GM23338 (cell line): ENCODE data around the gene NCOA4. TPM values are rescaled to one million over a fixed set of nuclear protein-coding genes. Genes with fewer than 3 reads are reported as not detected.

Source experiments
- ATAC-seq: fragments of 200-7000 bp; cut with Tn5 transposase; 3 replicates; pipeline ENCODE4 v1.9.1; 2020
- DNase-seq: peaks from one replicate; pipeline ENCODE4 v3.0.0-alpha.2; 2015; ENCODE audit warnings: low spot score
- H2AFZ ChIP-seq: fragments of 200-600 bp; sonication (generic); 2 replicates; pipeline ENCODE4 v1.8.0; 2016; ENCODE audit warnings: antibody characterized with exemption, mild to moderate bottlenecking, moderate library complexity
- H3F3A ChIP-seq: fragments of 200-600 bp; sonication (generic); replicated peaks from 2 replicates; pipeline ENCODE4 v1.8.0; 2017; ENCODE audit warnings: antibody characterized with exemption, mixed run types, low read depth
- H3K27ac ChIP-seq: fragments of 200-600 bp; sonication (generic); 2 replicates; pipeline ENCODE4 v1.6.1; 2016; ENCODE audit warnings: low read depth
- H3K27me3 ChIP-seq: fragments of 200-600 bp; sonication (generic); 2 replicates; pipeline ENCODE4 v1.8.0; 2016; ENCODE audit warnings: mild to moderate bottlenecking, mixed run types, moderate library complexity; ENCODE audit not compliant: insufficient read depth
- H3K36me3 ChIP-seq: fragments of 200-600 bp; sonication (generic); 2 replicates; pipeline ENCODE4 v1.8.0; 2016; ENCODE audit warnings: mild to moderate bottlenecking; ENCODE audit not compliant: insufficient read depth
- H3K4me1 ChIP-seq: fragments of 200-600 bp; sonication (generic); 2 replicates; pipeline ENCODE4 v1.8.0; 2016; ENCODE audit warnings: mild to moderate bottlenecking, moderate library complexity; ENCODE audit not compliant: insufficient read depth
- H3K4me2 ChIP-seq: fragments of 200-600 bp; sonication (generic); 2 replicates; pipeline ENCODE4 v1.7.1; 2017; ENCODE audit warnings: mixed run types
- H3K4me3 ChIP-seq: fragments of 200-600 bp; sonication (generic); 2 replicates; pipeline ENCODE4 v1.6.1; 2016; ENCODE audit warnings: mixed run types
- H3K79me2 ChIP-seq: fragments of 200-600 bp; sonication (generic); replicated peaks from 2 replicates; pipeline ENCODE4 v1.8.0; 2017; ENCODE audit warnings: mild to moderate bottlenecking; ENCODE audit not compliant: insufficient read depth
- H3K9me2 ChIP-seq: fragments of 200-600 bp; sonication (generic); 2 replicates; pipeline ENCODE4 v1.8.0; 2017; ENCODE audit not compliant: insufficient read depth
- H4K20me1 ChIP-seq: fragments of 200-600 bp; sonication (generic); replicated peaks from 2 replicates; pipeline ENCODE4 v1.8.0; 2017; ENCODE audit warnings: mild to moderate bottlenecking; ENCODE audit not compliant: insufficient read depth
- H3K27ac Mint-ChIP-seq: 2 replicates; pipeline ENCODE4 v1.8.0; 2020; ENCODE audit warnings: inconsistent platforms, mild to moderate bottlenecking, moderate library complexity, mixed read lengths
- H3K27me3 Mint-ChIP-seq: 3 replicates; pipeline ENCODE4 v1.8.0; 2022; ENCODE audit warnings: low read depth, mild to moderate bottlenecking, moderate library complexity, mixed read lengths, inconsistent platforms; ENCODE audit not compliant: insufficient read depth, poor library complexity
- H3K36me3 Mint-ChIP-seq: 3 replicates; pipeline ENCODE4 v1.8.0; 2021; ENCODE audit warnings: low read depth, mild to moderate bottlenecking, inconsistent platforms, moderate library complexity, mixed read lengths
- H3K4me1 Mint-ChIP-seq: 3 replicates; pipeline ENCODE4 v1.8.0; 2020; ENCODE audit warnings: mild to moderate bottlenecking, inconsistent platforms, mixed read lengths
- H3K4me3 Mint-ChIP-seq: 3 replicates; pipeline ENCODE4 v1.8.0; 2021; ENCODE audit warnings: moderate library complexity, mild to moderate bottlenecking, inconsistent platforms, mixed read lengths
- H3K9me3 Mint-ChIP-seq: 3 replicates; pipeline ENCODE4 v1.8.0; 2020; ENCODE audit warnings: moderate library complexity, mild to moderate bottlenecking, inconsistent platforms, mixed read lengths
- CREB1 ChIP-seq: fragments of 250-450 bp; sonication (Bioruptor Pico); IDR thresholded peaks from 2 replicates; pipeline ENCODE4 v1.5.0; 2020; ENCODE audit warnings: low read depth, mild to moderate bottlenecking, moderate library complexity
- EZH2 ChIP-seq: fragments of 200-600 bp; sonication (generic); IDR thresholded peaks from one replicate; pipeline ENCODE4 v1.8.0; 2017; ENCODE audit warnings: antibody characterized with exemption, mild to moderate bottlenecking, low read depth; ENCODE audit not compliant: unreplicated experiment
- EZH2phosphoT487 ChIP-seq: fragments of 200-600 bp; sonication (generic); IDR thresholded peaks from one replicate; pipeline ENCODE4 v1.8.1; 2018; ENCODE audit warnings: antibody characterized with exemption; ENCODE audit not compliant: unreplicated experiment
- JUNB ChIP-seq: IDR thresholded peaks from one replicate; pipeline ENCODE4 v1.6.1; 2016; ENCODE audit warnings: antibody characterized with exemption; ENCODE audit not compliant: unreplicated experiment
- NANOG ChIP-seq: IDR thresholded peaks from 2 replicates; pipeline ENCODE4 v1.6.1; 2016; ENCODE audit warnings: antibody characterized with exemption, borderline replicate concordance
- POLR2AphosphoS5 ChIP-seq: IDR thresholded peaks from 2 replicates; pipeline ENCODE4 v1.6.1; 2016; ENCODE audit warnings: antibody characterized with exemption, low read depth
- STAT1 ChIP-seq: IDR thresholded peaks from one replicate; pipeline ENCODE4 v1.6.1; 2016; ENCODE audit warnings: antibody characterized with exemption; ENCODE audit not compliant: unreplicated experiment
- ZNF114 ChIP-seq: fragments of 250-450 bp; sonication (Bioruptor Pico); IDR thresholded peaks from 2 replicates; pipeline ENCODE4 v1.5.0; 2020; ENCODE audit warnings: mild to moderate bottlenecking, moderate library complexity
- ZNF331 ChIP-seq: fragments of 250-450 bp; sonication (Bioruptor Pico); IDR thresholded peaks from 2 replicates; pipeline ENCODE4 v1.5.0; 2020; ENCODE audit warnings: low read depth, mild to moderate bottlenecking, moderate library complexity
- polyA plus RNA-seq: library from polyadenylated mRNA; unstranded; fragments of >200 nt; fragmentation: Nextera tagmentation; extraction: Ambion mirVana; gene quantifications from 2 replicates; pipeline ENCODE4 v1.2.1, GENCODE V29; 2016
- total RNA-seq: library from RNA; depleted of rRNA; stranded (reverse); fragments of >200 nt; shearing (Covaris generic); gene quantifications from 2 replicates; pipeline ENCODE4 v1.2.3, GENCODE V29; 2014
- TF ChIP-seq, protein P1 (sequence below): IDR thresholded peaks from one replicate; pipeline ENCODE4 v1.6.1; 2018; ENCODE audit warnings: antibody characterized with exemption; ENCODE audit not compliant: unreplicated experiment
- TF ChIP-seq, protein P2 (sequence below): IDR thresholded peaks from 2 replicates; pipeline ENCODE4 v1.6.1; 2016; ENCODE audit warnings: antibody characterized with exemption
- TF ChIP-seq, protein P3 (sequence below): fragments of 250-450 bp; sonication (Bioruptor Pico); IDR thresholded peaks from 2 replicates; pipeline ENCODE4 v1.5.0; 2020; ENCODE audit warnings: mild to moderate bottlenecking, moderate library complexity
- TF ChIP-seq, protein P4 (sequence below), 2 experiments: fragments of 200-600 bp in 1 of 2; sonication (generic) in 1 of 2; conservative IDR thresholded peaks; 2 replicates each; pipeline versions ENCODE4 v1.5.1 to v1.6.1; 2016 to 2017; ENCODE audit warnings: antibody characterized with exemption in 2 of 2, low read depth in 2 of 2, mild to moderate bottlenecking in 2 of 2, moderate library complexity in 1 of 2

NCOA4 gene
- total and polyA plus RNA-seq, 2 experiments from 2014 or later: 24.9 to 76.9 TPM

DNA sequence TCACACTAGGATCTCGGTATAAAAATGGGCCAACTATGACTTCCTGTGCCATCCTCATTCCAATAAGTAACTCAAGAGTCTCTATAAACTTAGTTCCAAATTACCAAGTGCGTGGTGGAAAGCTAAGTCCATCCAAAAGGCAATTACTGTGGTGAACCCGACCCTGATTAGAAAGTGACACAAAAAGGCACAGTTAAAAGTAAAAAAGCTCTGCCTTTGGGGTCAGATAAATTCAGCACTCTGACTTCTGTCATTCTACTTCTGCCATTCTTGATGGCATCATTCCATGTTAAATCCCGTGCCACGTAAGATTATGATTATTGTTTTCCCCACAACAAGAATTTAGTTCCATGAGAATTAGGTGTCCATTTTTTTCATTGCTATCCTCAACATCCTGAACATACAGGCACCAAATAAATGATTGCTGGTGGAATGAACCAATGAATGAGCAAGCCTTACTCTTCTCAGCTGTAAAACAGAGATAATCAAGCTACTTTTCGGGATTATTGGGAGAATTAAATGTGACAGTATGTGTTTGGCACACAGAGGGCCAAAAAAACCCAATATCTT lies 877 bp downstream of the NCOA4 start:
- H3K36me3 Mint-ChIP-seq: no peaks in the 10 kb centered on the region; the same call in 2 of the 3 replicates
- ATAC-seq (no peak), DNase-seq (no peak)
- Histone ChIP-seq H2AFZ (peak overlapping the region; percentile 86; the same call in 1 of the 2 replicates), H3K9me2 (no peaks in the 10 kb centered on the region), H4K20me1 (peaks cover 21% of the 10 kb centered on the region), H3K27ac (no peak overlapping the region), H3K4me1 (peaks cover 10% of the 10 kb centered on the region), H3F3A (no peaks in the 10 kb centered on the region), H3K4me2 (peak overlapping the region; percentile 98), H3K36me3 (no peaks in the 10 kb centered on the region), H3K4me3 (peak overlapping the region; percentile 92), H3K79me2 (peaks cover 49% of the 10 kb centered on the region), H3K27me3 (no peaks in the 10 kb centered on the region)
- H3K4me1 Mint-ChIP-seq: peaks cover 18% of the 10 kb centered on the region
- TF ChIP-seq NANOG (no peak), EZH2 (no peak), ZNF114 (CRISPR knock-in tag) (no peak), STAT1 (no peak), ZNF331 (CRISPR knock-in tag) (no peak), EZH2phosphoT487 (no peak), POLR2AphosphoS5 (no peak), CREB1 (no peak), JUNB (no peak)
- TF ChIP-seq, protein P1, sequence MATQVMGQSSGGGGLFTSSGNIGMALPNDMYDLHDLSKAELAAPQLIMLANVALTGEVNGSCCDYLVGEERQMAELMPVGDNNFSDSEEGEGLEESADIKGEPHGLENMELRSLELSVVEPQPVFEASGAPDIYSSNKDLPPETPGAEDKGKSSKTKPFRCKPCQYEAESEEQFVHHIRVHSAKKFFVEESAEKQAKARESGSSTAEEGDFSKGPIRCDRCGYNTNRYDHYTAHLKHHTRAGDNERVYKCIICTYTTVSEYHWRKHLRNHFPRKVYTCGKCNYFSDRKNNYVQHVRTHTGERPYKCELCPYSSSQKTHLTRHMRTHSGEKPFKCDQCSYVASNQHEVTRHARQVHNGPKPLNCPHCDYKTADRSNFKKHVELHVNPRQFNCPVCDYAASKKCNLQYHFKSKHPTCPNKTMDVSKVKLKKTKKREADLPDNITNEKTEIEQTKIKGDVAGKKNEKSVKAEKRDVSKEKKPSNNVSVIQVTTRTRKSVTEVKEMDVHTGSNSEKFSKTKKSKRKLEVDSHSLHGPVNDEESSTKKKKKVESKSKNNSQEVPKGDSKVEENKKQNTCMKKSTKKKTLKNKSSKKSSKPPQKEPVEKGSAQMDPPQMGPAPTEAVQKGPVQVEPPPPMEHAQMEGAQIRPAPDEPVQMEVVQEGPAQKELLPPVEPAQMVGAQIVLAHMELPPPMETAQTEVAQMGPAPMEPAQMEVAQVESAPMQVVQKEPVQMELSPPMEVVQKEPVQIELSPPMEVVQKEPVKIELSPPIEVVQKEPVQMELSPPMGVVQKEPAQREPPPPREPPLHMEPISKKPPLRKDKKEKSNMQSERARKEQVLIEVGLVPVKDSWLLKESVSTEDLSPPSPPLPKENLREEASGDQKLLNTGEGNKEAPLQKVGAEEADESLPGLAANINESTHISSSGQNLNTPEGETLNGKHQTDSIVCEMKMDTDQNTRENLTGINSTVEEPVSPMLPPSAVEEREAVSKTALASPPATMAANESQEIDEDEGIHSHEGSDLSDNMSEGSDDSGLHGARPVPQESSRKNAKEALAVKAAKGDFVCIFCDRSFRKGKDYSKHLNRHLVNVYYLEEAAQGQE: no peak
- TF ChIP-seq, protein P2, sequence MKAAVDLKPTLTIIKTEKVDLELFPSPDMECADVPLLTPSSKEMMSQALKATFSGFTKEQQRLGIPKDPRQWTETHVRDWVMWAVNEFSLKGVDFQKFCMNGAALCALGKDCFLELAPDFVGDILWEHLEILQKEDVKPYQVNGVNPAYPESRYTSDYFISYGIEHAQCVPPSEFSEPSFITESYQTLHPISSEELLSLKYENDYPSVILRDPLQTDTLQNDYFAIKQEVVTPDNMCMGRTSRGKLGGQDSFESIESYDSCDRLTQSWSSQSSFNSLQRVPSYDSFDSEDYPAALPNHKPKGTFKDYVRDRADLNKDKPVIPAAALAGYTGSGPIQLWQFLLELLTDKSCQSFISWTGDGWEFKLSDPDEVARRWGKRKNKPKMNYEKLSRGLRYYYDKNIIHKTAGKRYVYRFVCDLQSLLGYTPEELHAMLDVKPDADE: no peak
- TF ChIP-seq, protein P3, sequence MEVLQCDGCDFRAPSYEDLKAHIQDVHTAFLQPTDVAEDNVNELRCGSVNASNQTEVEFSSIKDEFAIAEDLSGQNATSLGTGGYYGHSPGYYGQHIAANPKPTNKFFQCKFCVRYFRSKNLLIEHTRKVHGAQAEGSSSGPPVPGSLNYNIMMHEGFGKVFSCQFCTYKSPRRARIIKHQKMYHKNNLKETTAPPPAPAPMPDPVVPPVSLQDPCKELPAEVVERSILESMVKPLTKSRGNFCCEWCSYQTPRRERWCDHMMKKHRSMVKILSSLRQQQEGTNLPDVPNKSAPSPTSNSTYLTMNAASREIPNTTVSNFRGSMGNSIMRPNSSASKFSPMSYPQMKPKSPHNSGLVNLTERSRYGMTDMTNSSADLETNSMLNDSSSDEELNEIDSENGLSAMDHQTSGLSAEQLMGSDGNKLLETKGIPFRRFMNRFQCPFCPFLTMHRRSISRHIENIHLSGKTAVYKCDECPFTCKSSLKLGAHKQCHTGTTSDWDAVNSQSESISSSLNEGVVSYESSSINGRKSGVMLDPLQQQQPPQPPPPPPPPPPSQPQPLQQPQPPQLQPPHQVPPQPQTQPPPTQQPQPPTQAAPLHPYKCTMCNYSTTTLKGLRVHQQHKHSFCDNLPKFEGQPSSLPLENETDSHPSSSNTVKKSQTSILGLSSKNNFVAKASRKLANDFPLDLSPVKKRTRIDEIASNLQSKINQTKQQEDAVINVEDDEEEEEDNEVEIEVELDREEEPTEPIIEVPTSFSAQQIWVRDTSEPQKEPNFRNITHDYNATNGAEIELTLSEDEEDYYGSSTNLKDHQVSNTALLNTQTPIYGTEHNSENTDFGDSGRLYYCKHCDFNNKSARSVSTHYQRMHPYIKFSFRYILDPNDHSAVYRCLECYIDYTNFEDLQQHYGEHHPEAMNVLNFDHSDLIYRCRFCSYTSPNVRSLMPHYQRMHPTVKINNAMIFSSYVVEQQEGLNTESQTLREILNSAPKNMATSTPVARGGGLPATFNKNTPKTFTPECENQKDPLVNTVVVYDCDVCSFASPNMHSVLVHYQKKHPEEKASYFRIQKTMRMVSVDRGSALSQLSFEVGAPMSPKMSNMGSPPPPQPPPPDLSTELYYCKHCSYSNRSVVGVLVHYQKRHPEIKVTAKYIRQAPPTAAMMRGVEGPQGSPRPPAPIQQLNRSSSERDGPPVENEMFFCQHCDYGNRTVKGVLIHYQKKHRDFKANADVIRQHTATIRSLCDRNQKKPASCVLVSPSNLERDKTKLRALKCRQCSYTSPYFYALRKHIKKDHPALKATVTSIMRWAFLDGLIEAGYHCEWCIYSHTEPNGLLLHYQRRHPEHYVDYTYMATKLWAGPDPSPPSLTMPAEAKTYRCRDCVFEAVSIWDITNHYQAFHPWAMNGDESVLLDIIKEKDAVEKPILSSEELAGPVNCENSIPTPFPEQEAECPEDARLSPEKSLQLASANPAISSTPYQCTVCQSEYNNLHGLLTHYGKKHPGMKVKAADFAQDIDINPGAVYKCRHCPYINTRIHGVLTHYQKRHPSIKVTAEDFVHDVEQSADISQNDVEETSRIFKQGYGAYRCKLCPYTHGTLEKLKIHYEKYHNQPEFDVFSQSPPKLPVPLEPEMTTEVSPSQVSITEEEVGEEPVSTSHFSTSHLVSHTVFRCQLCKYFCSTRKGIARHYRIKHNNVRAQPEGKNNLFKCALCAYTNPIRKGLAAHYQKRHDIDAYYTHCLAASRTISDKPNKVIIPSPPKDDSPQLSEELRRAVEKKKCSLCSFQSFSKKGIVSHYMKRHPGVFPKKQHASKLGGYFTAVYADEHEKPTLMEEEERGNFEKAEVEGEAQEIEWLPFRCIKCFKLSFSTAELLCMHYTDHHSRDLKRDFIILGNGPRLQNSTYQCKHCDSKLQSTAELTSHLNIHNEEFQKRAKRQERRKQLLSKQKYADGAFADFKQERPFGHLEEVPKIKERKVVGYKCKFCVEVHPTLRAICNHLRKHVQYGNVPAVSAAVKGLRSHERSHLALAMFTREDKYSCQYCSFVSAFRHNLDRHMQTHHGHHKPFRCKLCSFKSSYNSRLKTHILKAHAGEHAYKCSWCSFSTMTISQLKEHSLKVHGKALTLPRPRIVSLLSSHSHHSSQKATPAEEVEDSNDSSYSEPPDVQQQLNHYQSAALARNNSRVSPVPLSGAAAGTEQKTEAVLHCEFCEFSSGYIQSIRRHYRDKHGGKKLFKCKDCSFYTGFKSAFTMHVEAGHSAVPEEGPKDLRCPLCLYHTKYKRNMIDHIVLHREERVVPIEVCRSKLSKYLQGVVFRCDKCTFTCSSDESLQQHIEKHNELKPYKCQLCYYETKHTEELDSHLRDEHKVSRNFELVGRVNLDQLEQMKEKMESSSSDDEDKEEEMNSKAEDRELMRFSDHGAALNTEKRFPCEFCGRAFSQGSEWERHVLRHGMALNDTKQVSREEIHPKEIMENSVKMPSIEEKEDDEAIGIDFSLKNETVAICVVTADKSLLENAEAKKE (CRISPR knock-in tag): no peak
- TF ChIP-seq, protein P4, sequence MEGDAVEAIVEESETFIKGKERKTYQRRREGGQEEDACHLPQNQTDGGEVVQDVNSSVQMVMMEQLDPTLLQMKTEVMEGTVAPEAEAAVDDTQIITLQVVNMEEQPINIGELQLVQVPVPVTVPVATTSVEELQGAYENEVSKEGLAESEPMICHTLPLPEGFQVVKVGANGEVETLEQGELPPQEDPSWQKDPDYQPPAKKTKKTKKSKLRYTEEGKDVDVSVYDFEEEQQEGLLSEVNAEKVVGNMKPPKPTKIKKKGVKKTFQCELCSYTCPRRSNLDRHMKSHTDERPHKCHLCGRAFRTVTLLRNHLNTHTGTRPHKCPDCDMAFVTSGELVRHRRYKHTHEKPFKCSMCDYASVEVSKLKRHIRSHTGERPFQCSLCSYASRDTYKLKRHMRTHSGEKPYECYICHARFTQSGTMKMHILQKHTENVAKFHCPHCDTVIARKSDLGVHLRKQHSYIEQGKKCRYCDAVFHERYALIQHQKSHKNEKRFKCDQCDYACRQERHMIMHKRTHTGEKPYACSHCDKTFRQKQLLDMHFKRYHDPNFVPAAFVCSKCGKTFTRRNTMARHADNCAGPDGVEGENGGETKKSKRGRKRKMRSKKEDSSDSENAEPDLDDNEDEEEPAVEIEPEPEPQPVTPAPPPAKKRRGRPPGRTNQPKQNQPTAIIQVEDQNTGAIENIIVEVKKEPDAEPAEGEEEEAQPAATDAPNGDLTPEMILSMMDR (conservative IDR thresholded peaks at IDR 0.05; ENCODE audit: low read depth in 2 of 2): no peak
- H3K27ac Mint-ChIP-seq: no peak overlapping the region
- peaks cover 8% of the 10 kb centered on the region for H3K27me3 Mint-ChIP-seq
- no peaks in the 10 kb centered on the region for H3K9me3 Mint-ChIP-seq
- peak overlapping the region; percentile 85 for H3K4me3 Mint-ChIP-seq
